Thoracic aorta (tissue), 2 donors: Measurements from ENCODE around the gene FUT7. TPM values are rescaled to one million over a fixed set of nuclear protein-coding genes. Genes with fewer than 3 reads are reported as not detected.
A peak's percentile ranks its signal among the peaks of the same experiment; 100 is the strongest.

Experiments
- ATAC-seq: fragments of 150-250 bp; one replicate; pipeline ENCODE4 v1.8.0; 2017; ENCODE audit warnings: low read depth; ENCODE audit not compliant: insufficient number of reproducible peaks, low FRiP score
- DNase-seq: peaks from one replicate; pipeline ENCODE4 v3.0.0-alpha.2; 2020; ENCODE audit warnings: low spot score
- H3K27ac ChIP-seq, 2 donors: fragments of 200-600 bp; sonication (generic); 1 replicate in 1 of 2; 2 replicates in 1 of 2; pipeline ENCODE4 v1.5.1; 2016; ENCODE audit warnings: mild to moderate bottlenecking in 2 of 2, moderate library complexity in 2 of 2
- H3K27me3 ChIP-seq: fragments of 200-600 bp; sonication (generic); replicated peaks from 2 replicates; pipeline ENCODE4 v1.6.0; 2016; ENCODE audit warnings: mild to moderate bottlenecking; ENCODE audit not compliant: insufficient read depth
- H3K36me3 ChIP-seq: fragments of 200-600 bp; sonication (generic); one replicate; pipeline ENCODE4 v1.5.1; 2016
- H3K4me1 ChIP-seq, 2 donors: fragments of 200-600 bp; sonication (generic); 1 replicate in 1 of 2; 2 replicates in 1 of 2; pipeline versions ENCODE4 v1.5.1 to v1.6.0; 2016; ENCODE audit warnings: low read depth in 2 of 2, mild to moderate bottlenecking in 1 of 2; ENCODE audit not compliant: control insufficient read depth in 1 of 2
- H3K4me3 ChIP-seq: fragments of 200-600 bp; sonication (generic); 2 replicates; pipeline ENCODE4 v1.5.1; 2016; ENCODE audit warnings: mild to moderate bottlenecking
- H3K9me3 ChIP-seq: fragments of 200-600 bp; sonication (generic); 2 replicates; pipeline ENCODE4 v1.5.1; 2016
- total RNA-seq, 2 donors: library from RNA; depleted of rRNA; stranded (reverse); fragments of >200 nt; gene quantifications; one replicate each; pipeline versions ENCODE4 v1.1.0 to v1.2.3, GENCODE V29; 2016
- TF ChIP-seq, protein P1 (sequence below): fragments of 200-600 bp; sonication (generic); IDR thresholded peaks from one replicate; pipeline ENCODE4 v1.5.1; 2019; ENCODE audit warnings: antibody characterized with exemption

FUT7 gene
- total RNA-seq, 2 donors from 2014 or later = not detected

DNA sequence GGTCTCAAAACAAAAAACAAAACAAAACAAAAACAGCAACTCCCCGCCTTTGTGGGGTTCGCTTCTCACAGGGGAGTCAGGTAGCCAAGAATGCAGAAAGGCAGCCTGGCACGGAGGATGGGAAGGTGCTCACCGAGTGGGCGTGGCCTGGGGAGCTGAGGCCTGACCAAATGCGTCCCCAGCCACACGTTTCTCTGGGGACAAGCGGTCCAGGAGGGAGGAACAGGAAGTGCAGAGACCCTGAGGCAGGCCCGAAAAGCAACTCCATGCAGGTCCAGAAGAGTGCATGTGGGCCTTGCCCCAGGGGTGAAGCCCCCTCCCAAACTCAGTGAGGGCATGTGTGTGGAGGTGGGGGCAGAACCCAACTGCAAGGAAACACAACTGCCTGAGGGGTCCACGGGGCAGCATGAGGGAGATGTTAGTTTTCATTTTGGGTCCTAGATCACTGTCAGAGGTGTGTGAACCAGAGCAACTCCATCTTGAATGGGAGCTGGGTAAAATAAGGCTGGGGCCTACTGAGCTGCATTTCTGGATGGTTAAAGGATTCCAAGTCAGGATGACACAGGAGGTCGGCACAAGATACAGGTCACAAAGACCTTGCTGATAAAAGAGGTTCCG is 42.9 kb upstream of the FUT7 start:
- no peak for DNase-seq
- Histone ChIP-seq H3K27me3 (no peaks in the 10 kb centered on the region), H3K9me3 (no peaks in the 10 kb centered on the region), H3K4me1 (peaks cover 11 to 37% of the 10 kb centered on the region in 2 donors), H3K36me3 (peaks cover 5% of the 10 kb centered on the region), H3K4me3 (no peak overlapping the region), H3K27ac (no peak overlapping the region)
- no peak for ATAC-seq
- TF ChIP-seq, protein P1, sequence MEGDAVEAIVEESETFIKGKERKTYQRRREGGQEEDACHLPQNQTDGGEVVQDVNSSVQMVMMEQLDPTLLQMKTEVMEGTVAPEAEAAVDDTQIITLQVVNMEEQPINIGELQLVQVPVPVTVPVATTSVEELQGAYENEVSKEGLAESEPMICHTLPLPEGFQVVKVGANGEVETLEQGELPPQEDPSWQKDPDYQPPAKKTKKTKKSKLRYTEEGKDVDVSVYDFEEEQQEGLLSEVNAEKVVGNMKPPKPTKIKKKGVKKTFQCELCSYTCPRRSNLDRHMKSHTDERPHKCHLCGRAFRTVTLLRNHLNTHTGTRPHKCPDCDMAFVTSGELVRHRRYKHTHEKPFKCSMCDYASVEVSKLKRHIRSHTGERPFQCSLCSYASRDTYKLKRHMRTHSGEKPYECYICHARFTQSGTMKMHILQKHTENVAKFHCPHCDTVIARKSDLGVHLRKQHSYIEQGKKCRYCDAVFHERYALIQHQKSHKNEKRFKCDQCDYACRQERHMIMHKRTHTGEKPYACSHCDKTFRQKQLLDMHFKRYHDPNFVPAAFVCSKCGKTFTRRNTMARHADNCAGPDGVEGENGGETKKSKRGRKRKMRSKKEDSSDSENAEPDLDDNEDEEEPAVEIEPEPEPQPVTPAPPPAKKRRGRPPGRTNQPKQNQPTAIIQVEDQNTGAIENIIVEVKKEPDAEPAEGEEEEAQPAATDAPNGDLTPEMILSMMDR = no peak

DNA sequence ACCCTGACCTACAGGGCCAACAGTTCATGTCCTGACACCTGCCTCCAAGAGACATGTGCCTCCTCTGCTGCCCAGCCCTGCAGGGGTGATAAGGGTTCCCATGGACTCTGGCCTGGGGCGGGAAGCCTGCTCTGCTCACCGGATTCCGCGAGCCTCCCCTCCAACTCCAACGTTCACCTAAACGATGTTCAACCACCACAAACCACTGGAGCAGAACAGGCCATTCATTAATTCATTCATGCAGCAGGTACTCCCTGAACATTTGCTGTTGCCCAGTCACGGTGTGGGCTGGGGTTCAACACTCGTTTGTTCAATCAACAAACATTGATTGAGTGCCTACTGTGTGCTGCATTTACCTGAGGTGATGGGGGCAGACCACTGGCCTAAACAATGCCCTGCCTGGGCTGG is 42.1 kb upstream of the FUT7 start:
- peaks cover 11 to 40% of the 10 kb centered on the region in 2 donors for H3K4me1 ChIP-seq
- TF ChIP-seq, protein P1 = no peak
- ATAC-seq = no peak

DNA sequence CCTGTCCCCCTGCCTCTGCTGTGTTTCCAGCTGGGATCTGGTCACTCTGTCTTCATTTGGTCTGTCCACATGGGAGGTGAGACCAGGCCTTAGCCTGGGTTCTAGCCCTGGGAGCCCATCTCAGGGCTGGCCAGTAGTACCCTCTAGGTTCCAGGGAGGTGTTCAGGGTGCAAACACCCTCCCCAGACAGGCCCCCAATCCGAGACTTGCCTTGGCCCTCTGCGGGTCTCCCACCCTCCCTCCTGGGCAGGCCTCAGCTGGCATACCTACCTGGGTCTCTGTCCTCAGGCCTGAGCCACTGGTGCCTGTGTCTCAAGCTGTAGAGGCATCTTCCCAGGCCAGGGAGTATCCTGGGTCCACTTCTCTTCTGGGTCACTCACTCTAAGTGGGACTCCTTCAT is 39.4 kb upstream of the FUT7 start:
- peaks cover 0 to 21% of the 10 kb centered on the region in 2 donors for H3K4me1 ChIP-seq
- ATAC-seq = no peak
- H3K36me3 ChIP-seq = no peaks in the 10 kb centered on the region
- no peak overlapping the region for H3K4me3 ChIP-seq
- no peaks in the 10 kb centered on the region for H3K9me3 ChIP-seq
- no peaks in the 10 kb centered on the region for H3K27me3 ChIP-seq
- TF ChIP-seq, protein P1 = no peak
- DNase-seq = no peak
- no peak overlapping the region for H3K27ac ChIP-seq

More for the DNA sequence above, 42.1 kb upstream of the FUT7 start:
- H3K27ac ChIP-seq = no peak overlapping the region
- no peaks in the 10 kb centered on the region for H3K9me3 ChIP-seq
- no peak for DNase-seq
- no peaks in the 10 kb centered on the region for H3K27me3 ChIP-seq
- H3K36me3 ChIP-seq = no peaks in the 10 kb centered on the region
- no peak overlapping the region for H3K4me3 ChIP-seq

DNA sequence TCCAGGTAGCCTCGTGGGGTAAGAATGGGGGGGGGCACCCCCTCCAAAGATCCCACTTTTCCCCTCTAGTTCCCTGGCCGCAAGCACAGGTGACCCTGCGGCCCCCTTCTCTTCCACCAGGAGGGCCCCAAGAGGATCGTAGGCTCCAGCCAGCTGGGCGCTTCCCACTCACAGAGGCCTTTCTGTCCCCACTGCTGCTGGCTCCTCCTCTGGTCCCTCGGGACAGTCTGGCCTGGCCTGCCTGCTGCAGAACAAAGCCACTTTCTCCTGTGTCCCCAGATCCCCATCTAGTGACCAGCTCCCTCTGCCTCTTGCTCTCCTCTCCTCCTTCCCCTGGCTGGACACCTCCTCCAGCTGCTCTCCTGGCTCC is 39.0 kb upstream of the FUT7 start:
- Histone ChIP-seq H3K36me3 (no peaks in the 10 kb centered on the region), H3K9me3 (no peaks in the 10 kb centered on the region), H3K27ac (no peak overlapping the region), H3K4me3 (peak overlapping the region; percentile 63), H3K27me3 (no peaks in the 10 kb centered on the region), H3K4me1 (peaks cover 0 to 21% of the 10 kb centered on the region in 2 donors)
- DNase-seq (no peak), ATAC-seq (peak; percentile 22)
- TF ChIP-seq, protein P1 = peak; percentile 12

DNA sequence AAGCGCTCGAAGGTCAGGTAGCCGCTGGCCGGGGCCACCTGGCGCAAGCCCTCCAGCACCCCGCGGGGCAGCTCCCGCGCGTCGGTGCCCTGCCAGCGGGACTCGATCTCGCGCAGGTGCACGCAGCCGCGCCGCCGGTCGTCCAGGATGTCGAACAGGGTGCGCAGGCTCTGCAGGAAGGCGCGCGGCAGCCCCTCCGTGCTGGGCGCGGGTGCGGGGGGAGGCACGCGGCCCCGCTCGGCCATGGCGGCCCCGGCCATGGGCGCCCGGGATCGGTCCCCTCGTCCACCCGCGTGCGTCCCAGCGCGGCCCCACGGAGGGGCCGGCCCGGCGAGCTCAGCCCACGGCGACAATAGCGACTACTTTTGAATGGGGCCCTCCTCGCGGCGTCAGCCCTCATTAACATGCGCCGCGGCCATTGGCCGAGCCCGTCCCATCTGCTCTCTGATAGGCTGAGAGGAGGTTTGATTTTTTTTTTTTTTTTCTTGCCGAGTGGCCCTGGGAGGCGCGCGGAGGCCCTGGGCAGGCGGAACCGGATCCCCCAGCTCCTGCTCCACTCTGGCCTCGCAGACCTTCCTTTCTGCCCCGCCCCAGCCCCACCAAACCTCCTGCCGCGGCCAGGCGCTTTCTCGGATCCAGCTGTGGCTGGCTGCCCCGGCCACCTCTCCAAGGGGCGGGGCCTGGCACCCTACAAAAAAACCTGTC is 38.5 kb upstream of the FUT7 start, which contains the start of gene SAPCD2:
SAPCD2 (minus strand) TSS at position 357 of the 705 bp plus-strand sequence; CDS start at position 260, 97 bp downstream.
- peak; percentile 66 for ATAC-seq
- peak within 1 kb of the TSS; percentile 63 for H3K4me3 ChIP-seq
- H3K4me1 ChIP-seq = peaks cover 0 to 21% of the 10 kb centered on the region in 2 donors
- H3K36me3 ChIP-seq = no peaks in the 10 kb centered on the region
- TF ChIP-seq, protein P1 = no peak
- no peaks in the 10 kb centered on the region for H3K9me3 ChIP-seq
- H3K27ac ChIP-seq = no peak within 1 kb of the TSS
- DNase-seq = peak; percentile 48
- H3K27me3 ChIP-seq = no peaks in the 10 kb centered on the region
